Measurements from ENCODE around the gene NDST1.

Gene NDST1

GRCh38 chr5:150590979-150591695, 83.2 kb downstream of the NDST1 start:
- no peak for DNase-seq

GRCh38 chr5:150593593-150593992, 85.7 kb downstream of the NDST1 start:
- DNase-seq, result no peak

- DNase-seq, result no peak
These were observed 86.1 kb downstream of the NDST1 start for GRCh38 chr5:150593996-150594395.

- no peak for DNase-seq
These were observed 87.6 kb downstream of the NDST1 start for GRCh38 chr5:150595466-150596031.

- DNase-seq, result no peak
These were observed 88.4 kb downstream of the NDST1 start for GRCh38 chr5:150596313-150596712.

- DNase-seq, result no peak
These were observed 88.9 kb downstream of the NDST1 start for GRCh38 chr5:150596826-150597225.

- no peak for DNase-seq
These were observed 90.1 kb downstream of the NDST1 start for GRCh38 chr5:150598006-150598405.

- DNase-seq, result no peak
These were observed 90.9 kb downstream of the NDST1 start for GRCh38 chr5:150598821-150599273.

- no peak for DNase-seq
These were observed 91.3 kb downstream of the NDST1 start for GRCh38 chr5:150599281-150599680.

- no peak for DNase-seq
These were observed 92.1 kb downstream of the NDST1 start for GRCh38 chr5:150599917-150600511.

GRCh38 chr5:150600616-150601490, 92.9 kb downstream of the NDST1 start:
- no peak for DNase-seq

GRCh38 chr5:150601491-150602345, 93.8 kb downstream of the NDST1 start:
- no peak for DNase-seq

- no peak for DNase-seq
These were observed 95.1 kb downstream of the NDST1 start for GRCh38 chr5:150603052-150603451.

- DNase-seq, result no peak
These were observed 95.6 kb downstream of the NDST1 start for GRCh38 chr5:150603491-150603890.

GRCh38 chr5:150604010-150604409, 96.1 kb downstream of the NDST1 start:
- no peak for DNase-seq

- no peak for DNase-seq
These were observed 97.0 kb downstream of the NDST1 start for GRCh38 chr5:150604894-150605440.

- DNase-seq, result no peak
These were observed 97.6 kb downstream of the NDST1 start for GRCh38 chr5:150605546-150605945.

- DNase-seq, result no peak
These were observed 98.5 kb downstream of the NDST1 start for GRCh38 chr5:150606476-150606875.

- DNase-seq, result no peak
These were observed 99.2 kb downstream of the NDST1 start for GRCh38 chr5:150607105-150607504.

All from activated CD4-positive, alpha-beta T cell treated with anti-CD3 and anti-CD28 coated beads, Interleukin-2, Interleukin-6, amounts not matched to agents 100 ng/mL and 50 ng/mL, durations not matched to agents 16 hours and 8 hours (primary cell).